Measurements from ENCODE around the gene THAP5.

The THAP5 gene

GRCh38 chr7:108529341-108529740 is 40.2 kb downstream of the THAP5 start:
- DNase-seq: peak; percentile 11

GRCh38 chr7:108528183-108528712 is 41.3 kb downstream of the THAP5 start:
- DNase-seq: no peak

- DNase-seq: no peak
Observed at GRCh38 chr7:108526768-108527017, 42.8 kb downstream of the THAP5 start.

GRCh38 chr7:108525985-108526767 is 43.3 kb downstream of the THAP5 start, which contains the start of gene PNPLA8:
Gene PNPLA8, minus strand, starts transcription at chr7:108526135. Its CDS starts 10,644 bp downstream, at chr7:108515491.
- DNase-seq: peak; percentile 96

GRCh38 chr7:108525327-108525984 is 44.0 kb downstream of the THAP5 start:
- DNase-seq: peak; percentile 20

- DNase-seq: no peak
Observed at GRCh38 chr7:108522780-108523179, 46.7 kb downstream of the THAP5 start.

GRCh38 chr7:108517951-108518350 is 51.6 kb downstream of the THAP5 start:
- DNase-seq: no peak

- DNase-seq: no peak
Observed at GRCh38 chr7:108515630-108516029, 53.9 kb downstream of the THAP5 start.

GRCh38 chr7:108515013-108515412 is 54.5 kb downstream of the THAP5 start:
- DNase-seq: no peak

Measured in NCI-H1048 (cell line).